NCI-H2029 treated with DMSO at 0.1 percent for 48 hours (cell line): Measurements from ENCODE around the gene CSF2RB.

ENCODE experiments used
- DNase-seq: peaks from one replicate; lab custom pipeline; 2025; lab: John Stamatoyannopoulos, UW

The CSF2RB gene

GRCh38 chr22:36891646-36892045 is 21.8 kb upstream of the CSF2RB start:
- DNase-seq, result no peak

GRCh38 chr22:36892292-36892691 is 21.1 kb upstream of the CSF2RB start:
- no peak for DNase-seq

- DNase-seq, result no peak
Observed at GRCh38 chr22:36893262-36893661, 20.2 kb upstream of the CSF2RB start.

GRCh38 chr22:36894266-36894665 is 19.2 kb upstream of the CSF2RB start:
- DNase-seq, result no peak

GRCh38 chr22:36897611-36898010 is 15.8 kb upstream of the CSF2RB start:
- DNase-seq, result no peak

GRCh38 chr22:36898690-36899089 is 14.7 kb upstream of the CSF2RB start:
- DNase-seq, result no peak

GRCh38 chr22:36899498-36899897 is 13.9 kb upstream of the CSF2RB start:
- DNase-seq, result no peak

GRCh38 chr22:36900225-36900624 is 13.2 kb upstream of the CSF2RB start:
- DNase-seq, result no peak

GRCh38 chr22:36900880-36901279 is 12.5 kb upstream of the CSF2RB start:
- DNase-seq, result no peak

GRCh38 chr22:36901411-36902142 is 11.9 kb upstream of the CSF2RB start:
- no peak for DNase-seq

GRCh38 chr22:36902143-36902926 is 11.1 kb upstream of the CSF2RB start:
- DNase-seq, result no peak

GRCh38 chr22:36904260-36904880 is 9.1 kb upstream of the CSF2RB start:
- no peak for DNase-seq

GRCh38 chr22:36907253-36908195 is 5.9 kb upstream of the CSF2RB start:
- DNase-seq, result no peak

GRCh38 chr22:36910461-36910860 is 3.0 kb upstream of the CSF2RB start:
- DNase-seq, result no peak

- no peak for DNase-seq
Observed at GRCh38 chr22:36911887-36912661, 1.4 kb upstream of the CSF2RB start.

GRCh38 chr22:36912694-36913426 is 568 bp upstream of the CSF2RB start:
- no peak for DNase-seq

- no peak for DNase-seq
Observed at GRCh38 chr22:36914390-36914752, 943 bp downstream of the CSF2RB start.

- no peak for DNase-seq
Observed at GRCh38 chr22:36916034-36916433, 2.6 kb downstream of the CSF2RB start.

GRCh38 chr22:36918586-36919284 is 5.3 kb downstream of the CSF2RB start:
- no peak for DNase-seq
